Activated naive CD8-positive, alpha-beta T cell treated with anti-CD3 and anti-CD28 coated beads, Interleukin-2, amount 50 U/mL, for 16 hours (primary cell): Measurements from ENCODE around the gene DNAJB14.
"Not testable (repeated sequence)": the region's sequence is repeated elsewhere in the genome, so short reads cannot be mapped to it uniquely, and the experiment has no call there.

Source experiments
- DNase-seq: peaks from one replicate; pipeline ENCODE4 v3.0.0-alpha.2; 2020; ENCODE audit warnings: low read depth, low spot score

The DNAJB14 gene

GRCh38 chr4:99946356-99947189 is at the start of gene DNAJB14:
DNAJB14 (minus strand) TSS chr4:99946618; CDS start chr4:99946571, 47 bp downstream.
- DNase-seq: no peak

GRCh38 chr4:99991741-99992140 is 45.3 kb upstream of the DNAJB14 start:
- no peak for DNase-seq

GRCh38 chr4:99987681-99988080 is 41.3 kb upstream of the DNAJB14 start:
- DNase-seq: no peak

GRCh38 chr4:99986792-99987191 is 40.4 kb upstream of the DNAJB14 start:
- no peak for DNase-seq

- DNase-seq: no peak
Observed at GRCh38 chr4:99983289-99983943, 37.0 kb upstream of the DNAJB14 start.

DNA sequence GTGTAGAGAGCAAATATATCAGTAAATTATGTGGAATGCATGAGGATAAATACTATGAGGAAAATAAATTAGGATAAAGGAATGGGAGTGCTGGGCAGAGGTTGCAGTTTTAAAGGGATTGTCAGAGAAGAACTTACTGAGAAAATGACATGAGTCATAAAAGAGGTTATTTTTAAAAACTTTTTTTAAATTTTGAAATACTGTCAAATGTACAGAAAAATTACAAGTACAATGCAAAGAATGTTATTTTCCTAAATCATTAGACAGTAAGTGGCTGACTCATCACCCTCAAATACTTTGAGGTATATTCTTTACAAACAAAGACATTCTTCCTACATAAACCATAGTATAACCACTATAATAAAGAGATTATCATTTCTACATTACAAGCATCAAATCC is 33.5 kb upstream of the DNAJB14 start:
- no peak for DNase-seq

GRCh38 chr4:99971453-99972111 is 25.2 kb upstream of the DNAJB14 start:
- no peak for DNase-seq

DNA sequence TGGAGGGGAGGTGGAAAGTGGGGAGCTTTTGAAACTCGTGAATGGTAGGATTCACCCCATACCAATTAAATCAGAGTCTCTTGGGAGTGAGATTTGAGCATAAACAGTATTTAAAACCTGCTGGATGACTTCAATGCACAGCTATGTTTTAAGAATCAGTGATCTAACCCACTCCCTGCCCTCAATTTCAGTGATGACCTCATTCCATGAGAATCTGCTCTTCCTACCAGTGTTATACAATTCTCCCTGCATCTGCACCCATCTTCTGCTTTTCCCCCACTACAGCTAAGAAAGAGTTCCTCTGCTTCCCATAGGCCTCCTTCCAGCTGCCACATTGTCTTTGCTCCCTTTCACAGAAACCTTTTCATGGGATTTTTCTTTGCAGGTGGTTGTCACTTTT is 21.9 kb upstream of the DNAJB14 start:
- no peak for DNase-seq

GRCh38 chr4:99966692-99967091 is 20.3 kb upstream of the DNAJB14 start:
- no peak for DNase-seq

GRCh38 chr4:99965674-99966350 is 19.4 kb upstream of the DNAJB14 start:
- no peak for DNase-seq

- DNase-seq: no peak
Observed at GRCh38 chr4:99965173-99965572, 18.8 kb upstream of the DNAJB14 start.

- no peak for DNase-seq
Observed at GRCh38 chr4:99961711-99962110, 15.3 kb upstream of the DNAJB14 start.

DNA sequence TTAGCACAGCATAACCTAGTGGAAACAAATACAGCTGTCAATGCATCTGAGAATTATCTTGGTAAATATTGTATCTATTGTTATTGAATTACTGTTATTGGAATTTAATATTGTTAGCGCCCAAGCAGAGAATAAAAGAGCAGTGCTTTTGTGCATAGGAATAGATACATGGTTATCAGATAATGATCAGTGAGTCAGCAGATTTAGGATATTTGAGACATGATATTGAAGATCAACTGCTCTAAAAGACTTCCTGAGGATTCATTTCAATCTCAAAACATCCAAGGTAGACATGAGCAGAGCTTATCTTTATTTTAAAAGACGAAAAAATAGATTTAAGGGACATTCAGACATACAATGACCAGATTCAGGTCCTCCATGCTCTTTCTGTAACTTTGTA is 14.2 kb upstream of the DNAJB14 start:
- no peak for DNase-seq

DNA sequence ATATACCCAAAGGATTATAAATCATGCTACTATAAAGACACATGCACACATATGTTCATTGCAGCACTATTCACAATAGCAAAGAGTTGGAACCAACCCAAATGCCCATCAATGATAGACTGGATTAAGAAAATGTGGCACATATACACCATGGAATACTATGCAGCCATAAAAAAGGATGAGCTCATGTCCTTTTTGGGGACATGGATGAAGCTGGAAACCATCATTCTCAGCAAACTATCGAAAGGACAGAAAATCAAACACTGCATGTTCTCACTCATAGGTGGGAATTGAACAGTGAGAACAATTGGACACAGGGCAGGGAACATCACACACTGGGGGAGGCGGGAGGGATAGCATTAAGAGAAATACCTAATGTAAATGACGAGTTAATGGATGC is 11.8 kb upstream of the DNAJB14 start:
- DNase-seq: not testable (repeated sequence)

- DNase-seq: no peak
Observed at GRCh38 chr4:99950913-99951254, 4.5 kb upstream of the DNAJB14 start.

- DNase-seq: peak; percentile 98
Observed at GRCh38 chr4:99949999-99950912, 3.8 kb upstream of the DNAJB14 start, which contains the start of gene H2AZ1. H2AZ1 (minus strand) TSS chr4:99950275; CDS start chr4:99950170, 105 bp downstream.

GRCh38 chr4:99949034-99949998 is 2.9 kb upstream of the DNAJB14 start:
- DNase-seq: peak; percentile 85

- no peak for DNase-seq
Observed at GRCh38 chr4:99947608-99948007, 1.2 kb upstream of the DNAJB14 start.

- DNase-seq: no peak
Observed at GRCh38 chr4:99947190-99947578, 766 bp upstream of the DNAJB14 start.
